CD4-positive, alpha-beta T cell treated with Interleukin-2 at 100 ng/mL for 4 hours (primary cell): ENCODE data around the gene ADCYAP1.

Experiments
- DNase-seq: peaks from one replicate; pipeline ENCODE4 v3.0.0-alpha.2; 2020; ENCODE audit warnings: low spot score

Gene ADCYAP1

DNA sequence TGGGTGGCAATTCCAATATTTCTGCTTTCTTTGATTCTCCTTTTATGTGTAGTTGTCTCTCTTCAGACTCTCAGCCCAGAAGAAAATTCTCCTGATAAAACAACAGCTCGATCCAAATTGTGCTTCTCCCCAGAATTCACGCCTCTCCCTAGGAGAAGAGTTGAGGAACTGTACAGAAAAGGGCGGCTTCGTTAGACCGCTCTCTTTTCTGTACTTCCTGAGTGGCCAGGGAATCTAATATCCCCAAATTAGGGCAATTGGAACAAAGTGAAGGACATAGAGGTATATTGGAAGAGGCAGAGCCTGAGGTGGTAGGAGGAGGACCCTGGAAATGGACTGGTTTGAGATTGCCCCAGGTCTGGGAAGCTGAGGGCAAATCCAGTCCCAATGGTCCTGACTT, 5.6 kb downstream of the ADCYAP1 start:
- no peak for DNase-seq

DNA sequence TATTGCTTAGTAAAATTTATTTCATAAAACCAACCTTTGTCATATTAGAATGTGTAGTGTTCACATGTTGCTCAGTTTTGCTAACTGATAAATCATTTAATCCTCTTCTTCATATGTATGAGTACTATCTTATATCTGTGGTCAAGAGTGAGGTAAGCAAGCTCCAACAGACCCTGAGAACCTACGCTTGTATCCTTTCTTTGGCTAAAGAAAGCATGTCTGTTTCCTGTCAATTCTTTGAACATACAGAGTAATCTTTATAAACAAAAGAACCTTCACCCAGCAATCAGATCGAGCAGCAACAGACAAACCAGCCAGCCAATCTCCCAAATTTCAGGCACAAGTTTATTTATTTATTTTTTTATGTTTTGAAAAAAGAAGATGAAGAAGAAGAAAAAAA, 6.4 kb downstream of the ADCYAP1 start:
- DNase-seq = no peak

DNA sequence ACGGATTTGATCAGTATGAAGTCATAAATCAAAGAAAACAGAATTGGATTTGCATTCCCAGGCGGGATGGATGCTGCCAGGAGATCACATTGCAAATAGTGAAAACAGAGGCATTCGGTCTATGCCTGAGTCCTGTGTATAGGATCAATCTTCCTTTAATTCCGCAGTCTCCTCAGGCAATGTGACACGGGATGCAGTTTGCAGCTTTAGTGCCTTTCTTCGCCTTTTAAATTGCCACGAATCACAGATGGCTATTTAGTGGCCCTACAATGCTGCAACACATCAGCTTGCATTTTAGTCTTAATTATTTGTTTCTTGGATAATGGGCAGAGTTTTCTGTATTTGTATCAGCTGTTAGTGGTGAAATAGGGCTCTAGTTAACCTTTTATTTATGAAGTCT, 6.8 kb downstream of the ADCYAP1 start:
- DNase-seq = no peak

DNA sequence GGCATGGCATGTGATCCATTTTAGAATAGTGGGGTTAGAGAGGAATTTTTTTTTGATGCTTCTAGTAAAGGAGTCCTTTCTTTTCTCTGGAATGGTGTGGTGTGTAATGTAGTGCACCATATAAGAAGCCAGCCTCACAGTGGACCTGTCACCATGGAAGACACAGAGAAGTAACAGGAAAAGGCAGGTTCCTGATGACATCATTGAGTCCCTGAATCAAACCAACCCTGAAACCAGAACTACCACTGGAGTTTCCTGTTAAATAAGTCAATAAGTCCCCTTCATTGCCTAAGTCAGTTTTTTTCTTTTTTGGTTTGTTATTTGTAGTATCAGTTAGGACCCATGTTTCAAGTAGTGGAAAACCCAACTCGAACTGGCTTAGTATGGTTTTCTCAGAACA, 11.9 kb downstream of the ADCYAP1 start:
- DNase-seq = no peak

DNA sequence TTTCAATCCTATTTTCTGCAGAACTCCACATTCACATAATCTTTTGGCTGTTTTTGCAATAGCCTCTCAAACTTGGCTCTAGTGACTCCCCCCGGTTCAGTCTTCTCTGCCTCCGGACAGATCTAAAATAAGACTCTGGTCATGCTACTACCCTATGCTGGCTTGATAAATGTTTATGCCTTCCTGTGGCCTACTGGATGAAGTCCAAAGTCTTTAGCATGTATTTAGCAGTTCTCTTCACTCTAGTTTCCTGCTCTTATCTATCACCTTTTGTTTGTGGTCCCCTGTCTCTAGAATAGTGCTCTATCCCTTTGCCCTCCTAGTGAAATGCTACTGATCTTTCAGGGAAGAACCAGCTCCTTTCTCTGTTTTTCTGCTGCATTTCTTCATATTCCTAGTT, 14.4 kb downstream of the ADCYAP1 start:
- no peak for DNase-seq

DNA sequence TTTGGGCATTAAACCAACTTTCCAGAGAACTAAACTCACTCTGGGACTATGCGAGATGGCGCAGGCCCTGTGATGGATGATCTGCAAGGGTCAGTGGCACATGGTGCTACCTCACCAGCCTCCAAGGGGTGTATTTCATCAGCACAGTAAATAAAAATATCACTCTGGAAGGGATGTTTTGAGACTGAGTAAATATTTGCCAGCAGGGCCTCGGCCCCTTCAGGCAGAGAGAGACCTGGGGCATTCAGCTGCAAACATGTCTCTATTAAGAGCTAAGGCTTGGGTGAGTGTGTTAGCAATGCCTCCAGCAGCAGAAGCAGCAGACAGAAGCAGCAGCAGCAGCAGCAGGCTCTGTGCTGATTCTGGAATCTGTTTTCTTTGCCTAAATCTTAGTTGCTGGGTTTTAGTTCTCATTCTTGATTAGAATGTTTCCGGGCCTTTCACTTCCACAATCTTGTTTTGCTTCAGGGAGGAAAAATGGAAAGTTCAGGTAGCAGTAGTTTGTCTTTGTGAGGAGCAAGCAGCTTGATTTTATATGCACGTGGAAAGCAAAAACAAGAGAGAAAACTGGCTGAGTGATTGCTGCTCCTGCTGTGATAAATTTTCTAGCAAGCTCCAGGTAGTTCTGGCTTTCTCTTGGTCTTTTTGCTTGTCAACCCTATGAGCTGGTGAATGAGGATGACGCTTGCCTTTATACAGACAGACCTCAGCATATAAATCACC, 18.6 kb downstream of the ADCYAP1 start:
- DNase-seq = no peak

DNA sequence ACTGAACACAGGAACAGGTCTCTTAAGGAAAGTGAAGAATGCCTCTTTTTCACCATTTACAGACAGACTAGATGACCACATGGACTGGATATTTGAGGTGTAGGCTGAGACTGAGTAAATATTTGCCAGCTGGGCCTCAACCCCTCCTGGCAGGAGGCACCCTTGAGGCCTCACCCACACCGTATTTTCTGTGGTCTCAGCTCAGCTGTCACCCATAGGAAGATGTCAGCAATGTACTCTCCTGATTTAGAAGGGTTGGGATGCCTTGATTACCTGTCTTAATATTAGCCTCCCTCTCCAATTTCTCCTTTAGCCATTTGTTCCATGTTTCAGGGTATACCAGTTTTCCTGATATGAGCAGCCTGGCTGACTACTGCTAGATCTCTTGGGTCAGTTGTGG, 20.3 kb downstream of the ADCYAP1 start:
- DNase-seq = no peak

DNA sequence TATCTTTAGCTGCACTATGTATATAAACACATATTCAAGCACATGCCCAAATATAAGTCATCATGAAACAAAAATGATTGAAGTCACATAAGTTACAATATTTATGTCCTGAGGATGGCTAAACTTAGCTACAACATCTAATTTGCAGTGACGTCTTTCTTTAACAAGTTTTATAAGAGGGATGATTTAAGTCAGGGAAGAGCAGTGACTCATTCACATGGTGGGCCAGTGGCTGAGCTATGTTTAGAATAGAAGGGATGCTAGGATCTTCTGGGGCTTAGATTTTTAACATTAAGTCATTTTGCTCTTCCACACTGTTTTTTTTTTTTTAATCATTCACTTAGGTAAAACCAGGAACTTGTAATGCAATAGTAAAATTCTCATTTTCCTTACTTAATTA, 22.3 kb downstream of the ADCYAP1 start:
- DNase-seq = no peak

DNA sequence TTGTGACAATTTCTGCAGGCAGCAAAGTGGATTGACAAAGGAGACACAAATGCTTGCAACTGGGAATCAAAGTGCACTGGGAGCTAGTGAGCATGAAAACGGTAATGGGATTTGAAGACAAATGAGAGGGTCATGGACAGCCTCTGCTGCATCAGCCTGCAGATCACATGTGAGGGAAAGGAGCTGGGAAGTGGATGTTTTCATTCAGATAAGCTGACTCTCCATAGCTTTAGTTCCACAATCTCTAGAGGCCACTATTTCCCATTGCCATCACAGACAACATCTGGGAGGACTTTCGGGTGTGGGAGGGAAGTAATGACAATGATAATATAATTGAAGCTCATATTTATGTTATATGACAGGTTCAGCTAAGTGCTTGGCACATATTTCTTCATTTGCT, 28.4 kb downstream of the ADCYAP1 start:
- no peak for DNase-seq

DNA sequence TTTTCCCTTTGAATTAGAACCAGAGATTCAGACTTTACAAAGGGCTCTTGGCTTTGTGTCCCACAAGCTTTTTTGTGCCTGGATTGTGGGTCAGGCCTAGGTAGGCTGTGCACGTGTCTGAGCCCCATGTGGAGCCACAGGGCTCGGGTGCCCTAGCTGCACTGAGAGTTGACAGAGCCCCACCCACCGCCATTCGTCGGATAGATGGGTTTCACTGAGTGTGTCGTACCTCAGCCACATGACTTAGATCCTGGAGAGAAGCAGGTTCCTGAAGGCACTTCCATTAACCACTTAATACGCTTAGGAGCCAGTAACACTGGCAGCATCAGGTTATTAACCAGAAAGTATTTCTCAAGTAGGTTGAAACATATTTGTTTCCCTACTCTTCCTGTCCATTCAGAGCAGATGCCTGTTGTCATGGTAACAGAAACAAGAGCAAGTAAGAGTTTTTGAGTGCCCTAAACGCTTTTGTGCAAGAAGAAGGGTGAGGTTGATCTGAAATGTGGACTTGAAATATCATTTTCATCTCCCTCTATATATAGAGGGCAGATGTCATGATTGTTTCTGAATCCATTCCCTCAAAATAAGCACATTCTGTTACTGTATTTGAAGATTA, 30.0 kb downstream of the ADCYAP1 start:
- no peak for DNase-seq

DNA sequence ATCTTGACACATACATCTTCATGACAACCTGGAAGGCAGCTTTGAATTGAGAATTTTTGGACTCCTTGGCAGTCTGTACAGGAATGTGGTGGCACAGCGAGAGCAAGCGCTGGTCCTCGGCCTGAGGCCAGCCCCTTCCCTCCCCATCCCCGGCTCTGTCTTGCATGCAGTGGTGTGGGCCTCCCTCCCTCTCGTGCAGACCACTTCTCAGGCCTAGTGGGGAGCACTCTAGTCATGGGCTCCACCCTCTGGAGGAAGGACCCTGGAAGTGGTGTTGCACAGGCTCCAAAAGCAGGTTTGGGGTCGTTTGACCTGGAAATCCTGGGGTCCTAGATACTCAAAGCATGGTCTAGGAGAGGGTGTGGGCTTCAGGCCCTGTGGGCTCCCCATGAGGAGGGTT, 32.3 kb downstream of the ADCYAP1 start:
- no peak for DNase-seq

DNA sequence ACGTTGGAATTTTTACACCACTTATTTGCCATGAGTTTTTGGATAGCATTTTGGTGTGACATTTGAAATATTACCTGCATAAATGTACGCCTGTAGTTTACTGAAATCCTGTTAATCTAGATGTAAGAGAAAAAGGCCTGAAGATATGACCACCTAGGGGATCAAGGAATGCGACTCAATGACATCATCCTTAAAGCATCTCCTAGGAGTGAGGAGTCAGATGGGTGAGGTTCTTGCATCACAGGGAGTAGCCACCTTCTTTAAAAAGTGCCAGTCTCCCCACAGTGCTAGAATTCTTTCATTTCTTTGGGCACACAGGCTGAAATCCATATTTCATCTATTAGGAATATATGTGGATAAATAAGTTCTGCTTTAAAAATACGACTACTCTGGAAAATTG, 34.5 kb downstream of the ADCYAP1 start:
- no peak for DNase-seq

DNA sequence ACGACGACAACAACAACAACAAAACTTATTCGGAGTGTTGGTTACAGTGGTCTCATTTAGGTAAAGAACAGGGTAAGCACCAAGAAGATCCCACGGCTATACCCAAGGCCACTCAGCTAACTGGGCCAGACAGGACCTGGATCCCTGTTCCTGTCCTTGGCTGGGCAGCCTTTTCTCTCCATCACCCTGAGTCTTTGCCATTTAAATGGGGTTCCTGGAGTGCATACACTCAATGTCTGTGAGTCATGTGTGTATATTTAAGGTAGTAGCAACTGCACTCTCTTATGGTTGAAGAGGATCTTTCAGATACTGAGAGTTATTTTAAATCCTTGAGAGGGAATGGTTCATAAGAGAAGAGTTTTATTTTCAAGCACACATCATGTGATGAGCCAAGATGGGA, 35.3 kb downstream of the ADCYAP1 start:
- DNase-seq = no peak

DNA sequence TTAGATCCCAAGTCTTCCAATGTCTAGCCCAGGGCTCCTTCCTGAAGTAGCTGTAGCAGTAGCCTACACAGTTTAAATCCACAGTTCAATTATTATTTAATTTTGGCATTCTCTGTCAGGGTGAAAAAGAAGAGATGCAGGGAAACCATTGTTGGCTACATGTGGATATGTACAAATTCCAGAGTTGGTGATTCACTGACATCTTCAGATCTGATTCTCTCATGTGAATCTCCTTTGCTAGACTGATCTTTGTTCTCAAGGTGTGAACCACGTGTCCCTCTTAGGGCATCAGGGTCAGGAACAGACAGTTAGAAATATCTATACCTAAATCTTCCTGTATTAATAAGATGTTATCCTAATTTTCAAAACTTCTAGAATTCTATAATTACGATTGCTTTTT, 36.7 kb downstream of the ADCYAP1 start:
- DNase-seq = no peak

DNA sequence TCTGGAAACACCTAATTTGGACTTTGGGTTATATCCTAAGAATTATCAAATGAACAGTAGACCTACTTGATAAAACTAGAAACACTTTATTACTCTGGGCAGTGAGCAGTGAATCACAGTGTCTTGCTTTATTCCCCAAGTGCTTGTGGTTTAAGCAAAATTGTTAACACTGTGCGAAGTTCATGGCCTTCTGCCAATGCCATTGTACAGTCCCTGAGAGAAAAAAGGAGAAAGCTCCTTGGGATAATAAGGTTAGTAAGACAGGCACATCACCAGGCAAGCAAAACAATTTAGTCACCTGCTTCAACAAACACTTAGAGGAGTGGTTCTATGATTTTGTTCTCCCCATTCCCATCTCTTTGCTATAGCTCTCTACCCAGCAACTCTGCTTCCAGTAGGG, 39.8 kb downstream of the ADCYAP1 start:
- DNase-seq = no peak

DNA sequence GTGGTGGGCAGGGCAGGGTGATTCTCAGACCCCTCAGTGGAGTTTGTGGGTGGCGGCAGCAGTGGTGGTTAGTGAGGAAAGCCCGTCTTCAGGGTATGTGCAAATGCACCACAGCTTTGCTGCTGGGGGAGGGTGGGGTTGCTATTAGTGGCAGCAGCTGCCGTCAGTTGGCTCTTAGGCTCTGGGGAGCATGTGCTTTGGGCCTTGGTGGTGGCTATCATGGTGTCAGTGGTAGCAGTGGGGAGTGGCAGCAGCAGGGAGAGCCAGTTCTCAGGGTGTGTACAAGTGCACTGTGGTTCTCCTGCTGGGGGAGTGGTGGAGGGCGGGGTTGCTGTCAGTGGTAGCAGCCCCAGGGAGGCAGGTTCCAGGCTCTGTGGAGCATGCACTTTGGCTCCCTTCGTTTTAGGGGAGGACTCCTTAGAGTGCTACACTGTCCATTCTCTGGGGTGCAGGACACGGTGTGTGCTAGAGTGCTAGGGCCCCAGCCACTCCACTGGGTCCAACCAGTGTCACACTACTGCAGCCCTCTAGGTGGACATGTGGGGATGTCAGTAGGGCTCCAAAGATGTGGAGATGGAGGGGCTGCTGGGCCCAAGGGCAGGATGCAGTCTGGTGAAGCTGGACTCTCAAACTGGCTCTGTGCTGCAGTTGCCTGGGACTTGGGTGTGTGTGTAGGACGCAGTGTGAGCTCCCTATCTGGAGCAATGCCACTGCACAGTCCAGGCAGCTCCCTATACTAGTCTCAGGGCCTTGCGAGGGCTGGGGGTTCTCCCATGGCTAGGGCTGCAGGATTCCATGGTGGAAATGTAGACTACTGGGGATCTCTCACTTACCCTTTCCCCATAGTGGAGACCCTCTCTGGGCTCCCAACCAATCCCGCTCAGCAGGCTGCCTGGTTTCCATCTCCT, 45.3 kb downstream of the ADCYAP1 start:
- no peak for DNase-seq

DNA sequence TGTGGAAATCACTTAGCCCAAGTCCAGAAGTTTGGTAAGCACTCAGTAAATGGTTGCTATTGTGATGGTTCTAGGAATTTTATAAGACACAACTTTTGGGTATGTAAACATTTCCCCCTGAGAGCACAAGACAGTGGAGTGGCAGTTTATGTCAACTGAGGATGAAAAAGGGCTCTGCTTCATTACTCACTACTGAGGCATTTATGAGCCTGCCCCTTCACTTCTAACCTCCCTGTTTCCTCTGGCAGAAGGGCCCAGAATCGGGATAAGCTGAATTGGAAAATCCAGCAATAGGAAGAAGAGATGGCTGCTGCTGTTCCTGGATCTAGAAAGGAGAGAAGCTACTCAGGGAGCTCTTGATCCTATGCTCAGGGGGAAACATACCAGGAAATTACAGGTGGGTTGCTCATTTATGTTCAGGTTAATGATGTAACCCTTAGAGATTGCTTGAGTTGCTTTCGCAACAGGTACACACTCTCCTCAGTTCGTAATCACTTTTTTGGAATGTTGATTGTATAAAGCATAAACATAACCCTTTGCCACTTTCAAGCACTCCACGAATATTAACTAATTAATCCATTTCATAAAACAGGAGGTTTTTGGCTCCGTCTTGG, 46.3 kb downstream of the ADCYAP1 start:
- DNase-seq = no peak

DNA sequence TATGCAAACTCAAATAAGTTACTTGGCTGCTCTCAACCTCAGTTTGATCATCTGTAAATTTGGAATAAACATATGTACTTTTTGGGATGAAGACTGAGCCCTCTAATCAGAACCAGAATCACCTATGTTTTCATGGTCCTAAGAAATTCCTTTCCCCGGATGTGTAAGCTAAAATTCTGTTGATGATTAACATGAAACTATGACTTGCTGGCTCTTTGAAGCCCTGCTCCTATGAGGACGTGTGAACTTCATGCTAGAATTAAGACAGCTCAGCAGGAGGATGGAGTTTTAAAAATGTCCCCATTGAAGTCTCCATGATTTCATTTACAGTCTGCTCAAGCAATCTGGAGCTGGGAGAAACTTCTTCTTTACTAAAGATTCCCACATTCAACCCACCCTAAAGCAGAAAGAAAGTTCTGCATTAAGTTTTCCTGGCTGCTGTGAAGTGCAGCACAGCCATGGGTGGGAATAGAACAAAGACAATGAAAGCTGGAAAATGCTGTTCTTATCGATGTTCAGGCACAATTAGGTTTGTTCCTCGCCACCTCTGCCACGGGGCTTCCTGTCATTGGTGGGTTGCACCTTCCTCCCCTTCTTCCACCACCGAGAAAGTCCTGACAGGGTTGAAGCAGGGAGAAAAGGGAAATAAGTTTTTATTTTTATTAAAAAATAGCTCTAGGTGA, 50.9 kb downstream of the ADCYAP1 start:
- DNase-seq = no peak

DNA sequence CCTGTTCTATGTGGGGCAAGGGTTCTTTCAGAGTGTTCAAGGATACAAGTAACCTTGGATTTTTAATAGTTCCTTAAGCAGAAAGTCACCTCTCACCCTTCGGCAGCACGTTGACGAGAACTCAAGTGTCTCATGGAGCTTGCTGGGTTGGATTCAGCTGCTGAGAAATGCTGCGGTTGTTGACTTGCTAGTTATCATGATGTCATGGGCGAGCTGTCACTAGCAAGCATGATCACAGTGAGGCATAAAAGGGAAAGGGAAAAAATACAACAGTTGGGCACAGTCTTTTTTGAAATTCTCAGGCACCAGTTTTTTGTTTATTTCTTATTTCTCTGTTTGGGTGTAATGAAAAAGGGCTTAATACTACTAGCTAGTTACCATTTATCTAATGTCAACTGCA, 53.2 kb downstream of the ADCYAP1 start:
- DNase-seq = no peak

DNA sequence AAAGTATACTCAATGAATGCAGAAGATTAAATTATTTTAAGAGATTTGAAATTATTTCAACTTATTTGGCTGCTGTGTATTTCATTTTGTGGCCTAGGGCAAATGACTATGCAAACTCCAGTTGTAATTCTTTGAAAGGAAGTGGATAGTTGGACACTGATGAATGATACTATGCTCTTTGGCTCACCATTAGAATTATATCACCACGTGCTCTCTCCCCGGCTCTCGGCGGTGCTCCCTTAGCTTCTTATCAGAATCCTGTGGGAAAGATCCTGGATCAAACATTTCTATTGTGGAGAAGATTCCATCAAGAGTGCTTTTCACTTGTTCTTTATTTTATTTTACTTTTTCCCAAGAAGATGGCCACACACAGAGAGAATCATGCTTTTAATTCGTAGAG, 55.2 kb downstream of the ADCYAP1 start:
- DNase-seq = no peak
